Stimulated activated naive CD4-positive, alpha-beta T cell treated with Interleukin-2 at 50 U/mL for 16 hours (primary cell): ENCODE results near the gene MYO15A.

Experiments used
- DNase-seq: peaks from one replicate; lab custom pipeline; 2025; lab: John Stamatoyannopoulos, UW

MYO15A gene

DNA sequence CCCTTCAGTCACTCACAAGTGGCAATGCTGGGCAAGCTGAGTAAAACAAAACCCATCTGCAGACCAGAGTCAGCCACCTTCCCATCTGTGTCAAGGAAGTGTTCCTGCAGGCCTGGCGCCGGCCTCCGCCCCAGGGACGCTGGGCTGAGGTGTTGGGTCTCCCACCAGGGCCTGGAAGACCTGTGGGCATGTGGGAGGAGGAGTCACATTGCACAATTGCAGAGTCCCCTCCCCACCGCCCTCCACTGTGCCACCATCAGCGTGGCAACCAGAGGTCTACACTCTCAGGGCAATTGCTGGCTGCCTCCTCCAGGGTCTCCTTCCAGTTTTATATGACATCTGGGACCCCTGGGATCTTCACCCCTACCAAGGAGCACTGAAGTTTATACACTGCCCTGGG lies 3.0 kb upstream of the MYO15A start:
- no peak for DNase-seq

DNA sequence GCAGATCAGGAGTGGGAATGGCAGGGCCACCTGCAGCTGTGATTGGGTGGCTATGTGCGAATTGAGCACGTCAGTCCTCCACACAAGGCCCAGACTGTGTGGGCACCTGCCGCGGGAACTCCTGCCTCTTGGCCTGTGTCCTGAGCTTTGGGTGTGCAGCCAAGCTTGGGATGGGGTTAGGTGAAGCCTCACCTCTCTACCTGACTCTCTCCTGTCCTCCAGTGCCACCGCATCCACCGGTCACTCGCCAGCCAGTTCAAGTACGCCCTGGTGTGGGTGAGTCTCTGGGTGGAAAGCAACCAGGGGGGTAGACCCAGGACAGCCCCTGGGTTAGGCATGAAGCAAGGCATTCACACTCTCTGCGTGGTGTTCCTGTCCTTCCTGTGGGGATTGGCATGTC lies 2.3 kb upstream of the MYO15A start:
- DNase-seq = no peak

DNA sequence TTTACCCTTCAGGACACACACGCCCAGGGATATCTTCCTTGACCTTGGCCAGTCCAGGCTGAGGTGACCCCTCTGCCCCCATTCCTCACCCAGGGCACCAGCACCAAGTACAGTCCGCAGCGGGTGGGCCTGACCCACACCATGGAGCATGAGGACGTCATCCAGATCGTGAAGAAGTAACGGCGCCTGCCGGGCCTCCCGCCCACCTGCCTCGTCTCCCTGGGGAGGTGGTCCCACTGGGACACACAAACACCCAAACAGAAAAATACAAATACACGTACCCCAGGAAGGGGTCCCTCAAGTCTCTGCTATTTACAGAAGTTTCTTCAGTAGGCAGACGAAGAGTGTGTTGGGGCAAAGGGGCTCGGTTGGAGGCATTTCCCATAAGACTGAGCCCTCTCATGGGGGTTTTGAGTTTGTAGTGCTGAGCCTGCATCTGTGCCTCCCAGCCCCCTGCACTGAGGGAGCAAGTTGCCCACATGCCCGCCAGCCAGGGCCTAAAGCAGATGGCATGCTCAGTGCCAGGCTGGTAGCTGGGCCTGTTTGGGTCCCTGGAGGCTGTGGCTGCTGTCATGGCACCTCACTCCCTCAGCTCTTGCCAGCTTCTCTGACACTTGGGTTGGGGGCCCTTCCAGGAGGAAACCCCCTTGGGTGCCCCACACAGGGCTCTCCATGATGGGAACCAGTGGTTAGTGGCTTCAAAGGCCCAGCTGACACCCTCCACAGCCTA lies 1.3 kb upstream of the MYO15A start:
- DNase-seq = no peak

DNA sequence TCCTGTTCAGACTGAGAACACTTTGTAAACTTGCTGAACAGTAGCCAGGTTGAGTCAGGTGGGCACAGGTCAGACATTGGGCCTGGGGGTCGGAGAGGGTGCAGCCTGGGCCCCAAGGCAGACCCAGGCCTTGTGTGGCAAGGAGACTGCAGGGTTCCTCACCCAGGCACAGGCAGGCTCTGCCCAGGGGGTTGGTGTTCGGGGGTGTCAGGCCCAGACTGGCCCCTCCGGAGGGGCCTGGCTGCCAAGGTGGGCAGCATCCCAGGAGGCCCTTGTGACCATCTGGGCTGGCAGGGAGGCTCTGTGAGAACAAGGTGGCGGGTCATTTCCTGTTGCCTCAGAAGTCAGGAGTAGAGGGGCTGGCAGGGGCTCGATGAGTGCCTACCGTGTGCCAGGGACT lies 585 bp upstream of the MYO15A start:
- DNase-seq = no peak

DNA sequence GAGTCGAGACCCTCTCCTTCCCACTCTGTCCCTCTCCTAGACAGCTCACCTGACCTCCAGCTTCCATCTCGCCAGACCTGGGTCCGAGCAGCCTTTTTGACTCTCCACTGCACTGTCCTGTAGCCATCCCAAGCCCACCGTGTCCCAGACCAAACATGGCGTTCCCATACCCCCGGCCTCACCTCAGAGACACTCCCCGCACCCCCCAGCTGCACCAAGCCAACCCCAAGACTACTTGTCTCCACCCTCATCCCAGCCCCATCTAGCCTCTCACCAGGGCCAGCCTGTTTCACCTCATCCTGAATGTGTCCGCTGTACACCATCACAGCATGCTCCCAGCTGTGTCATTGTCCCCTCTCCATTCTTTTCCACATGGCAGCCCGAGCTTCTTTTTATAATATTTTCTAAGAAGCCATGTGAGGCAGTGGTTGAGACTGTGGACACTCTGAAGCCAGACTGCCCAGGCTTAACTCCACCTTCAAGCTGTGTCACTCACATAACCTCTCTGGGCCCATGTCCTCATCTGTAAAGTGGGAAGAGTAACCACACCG lies 1.5 kb downstream of the MYO15A start:
- no peak for DNase-seq

DNA sequence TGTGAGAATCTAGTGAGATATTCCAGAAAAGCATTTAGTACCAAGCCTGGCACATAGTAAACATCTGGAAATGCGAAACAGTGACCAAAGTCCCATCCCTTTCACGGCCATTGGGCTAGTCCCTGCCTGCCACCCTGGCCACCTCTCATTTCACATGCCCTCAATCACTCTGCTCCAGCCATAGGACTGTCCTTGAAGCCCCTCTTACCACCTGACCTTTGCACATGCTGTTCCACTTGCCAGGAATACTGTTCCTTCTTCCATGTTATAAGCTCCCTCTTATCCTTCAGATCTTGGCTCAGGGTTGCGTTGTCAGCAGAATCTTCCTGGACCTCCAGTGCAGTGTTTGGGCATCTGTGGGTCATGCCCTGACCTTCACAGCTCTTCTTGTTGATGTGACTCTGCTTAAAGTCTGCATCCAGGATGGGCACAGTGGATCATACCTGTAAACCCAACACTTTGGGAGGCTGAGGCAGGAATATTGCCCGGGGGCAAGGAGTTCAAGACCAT lies 2.1 kb downstream of the MYO15A start:
- DNase-seq = no peak

DNA sequence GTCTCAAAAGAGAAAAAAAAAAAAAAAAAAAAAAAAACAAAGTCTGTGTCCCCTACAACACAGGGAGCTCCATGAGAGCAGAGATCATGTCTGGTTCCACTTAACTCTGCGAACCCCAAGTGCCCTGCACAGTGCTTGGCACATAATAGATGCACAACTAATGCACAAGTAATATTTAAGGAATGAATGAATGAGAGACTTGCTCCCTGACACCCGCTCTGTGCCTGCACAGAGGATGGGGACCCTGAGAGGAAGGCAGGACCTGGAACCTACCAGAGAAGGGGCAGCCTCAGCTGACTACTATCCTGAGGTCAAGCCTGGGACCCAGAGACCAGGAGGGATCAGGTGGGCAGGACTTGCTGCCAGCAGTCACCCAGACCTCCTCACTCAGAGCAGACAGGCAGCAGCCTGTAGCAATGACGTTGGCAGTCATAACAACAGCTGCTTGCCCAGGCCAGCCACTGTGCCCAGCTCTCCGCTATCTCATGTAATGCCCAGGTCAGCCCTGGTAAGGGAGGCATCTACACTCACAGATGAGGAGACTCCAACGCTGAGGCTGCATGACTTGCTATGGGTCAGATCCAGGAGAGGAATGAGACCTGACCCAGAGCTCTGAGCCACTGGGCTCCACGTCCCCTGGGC lies 2.9 kb downstream of the MYO15A start:
- DNase-seq = no peak

DNA sequence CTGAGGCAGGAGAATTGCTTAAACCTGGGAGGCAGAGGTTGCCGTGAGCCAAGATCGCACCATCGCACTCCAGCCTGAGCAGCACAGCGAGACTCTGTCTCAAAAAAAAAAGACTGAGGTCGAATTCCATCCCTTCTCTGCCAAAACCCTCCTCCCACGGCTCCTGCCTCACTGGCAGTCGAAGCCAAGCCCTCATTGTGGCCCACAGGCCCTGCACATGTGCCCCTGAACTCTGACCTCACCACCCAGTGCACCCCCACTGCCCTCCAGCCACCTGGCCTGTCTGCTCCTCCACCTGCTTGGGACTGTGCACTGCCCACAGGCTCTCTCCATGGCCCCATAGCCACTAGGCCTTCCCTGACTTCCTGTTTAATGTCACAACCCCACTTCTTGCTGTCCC lies 7.0 kb downstream of the MYO15A start:
- DNase-seq = no peak

DNA sequence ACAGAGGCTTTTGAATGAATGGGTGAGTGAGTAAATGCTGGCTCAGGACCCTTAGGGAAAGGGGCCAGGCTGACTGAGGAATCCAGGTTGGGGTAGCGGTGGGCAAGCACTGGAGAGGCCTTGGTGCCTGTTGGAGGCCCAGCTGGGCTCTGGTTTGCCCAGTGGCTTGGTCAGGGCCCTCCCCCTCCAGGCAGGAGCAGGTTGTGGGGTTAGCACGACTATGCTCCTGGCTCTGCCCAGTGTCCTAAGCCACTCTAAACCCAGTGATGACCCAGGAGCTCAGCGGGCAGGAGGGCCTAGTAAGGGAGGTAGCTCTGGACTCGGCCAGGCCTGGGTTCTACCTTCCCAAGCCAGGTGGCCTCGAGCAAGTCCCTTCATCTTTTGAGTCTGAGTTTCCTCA lies 7.5 kb downstream of the MYO15A start:
- no peak for DNase-seq

DNA sequence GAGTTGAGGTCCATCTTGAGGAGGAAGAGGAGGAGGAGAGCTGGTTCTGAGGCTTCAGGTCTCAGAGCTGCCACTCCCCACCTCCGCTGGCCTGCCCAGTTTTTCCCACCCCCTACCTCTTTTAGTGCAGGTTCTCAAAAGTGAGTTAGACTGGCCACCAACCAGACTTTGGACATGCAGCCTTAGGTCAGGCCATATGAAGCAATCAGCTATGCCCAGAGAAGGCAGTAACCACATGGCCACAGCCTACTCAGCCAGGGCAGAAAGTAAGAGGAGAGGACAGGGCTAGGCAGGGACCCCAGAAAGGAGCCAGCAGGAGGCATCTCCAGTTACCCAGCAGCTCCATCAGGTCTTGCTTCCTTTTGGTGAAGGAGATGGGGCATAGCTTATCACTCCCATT lies 9.0 kb downstream of the MYO15A start:
- DNase-seq = no peak

DNA sequence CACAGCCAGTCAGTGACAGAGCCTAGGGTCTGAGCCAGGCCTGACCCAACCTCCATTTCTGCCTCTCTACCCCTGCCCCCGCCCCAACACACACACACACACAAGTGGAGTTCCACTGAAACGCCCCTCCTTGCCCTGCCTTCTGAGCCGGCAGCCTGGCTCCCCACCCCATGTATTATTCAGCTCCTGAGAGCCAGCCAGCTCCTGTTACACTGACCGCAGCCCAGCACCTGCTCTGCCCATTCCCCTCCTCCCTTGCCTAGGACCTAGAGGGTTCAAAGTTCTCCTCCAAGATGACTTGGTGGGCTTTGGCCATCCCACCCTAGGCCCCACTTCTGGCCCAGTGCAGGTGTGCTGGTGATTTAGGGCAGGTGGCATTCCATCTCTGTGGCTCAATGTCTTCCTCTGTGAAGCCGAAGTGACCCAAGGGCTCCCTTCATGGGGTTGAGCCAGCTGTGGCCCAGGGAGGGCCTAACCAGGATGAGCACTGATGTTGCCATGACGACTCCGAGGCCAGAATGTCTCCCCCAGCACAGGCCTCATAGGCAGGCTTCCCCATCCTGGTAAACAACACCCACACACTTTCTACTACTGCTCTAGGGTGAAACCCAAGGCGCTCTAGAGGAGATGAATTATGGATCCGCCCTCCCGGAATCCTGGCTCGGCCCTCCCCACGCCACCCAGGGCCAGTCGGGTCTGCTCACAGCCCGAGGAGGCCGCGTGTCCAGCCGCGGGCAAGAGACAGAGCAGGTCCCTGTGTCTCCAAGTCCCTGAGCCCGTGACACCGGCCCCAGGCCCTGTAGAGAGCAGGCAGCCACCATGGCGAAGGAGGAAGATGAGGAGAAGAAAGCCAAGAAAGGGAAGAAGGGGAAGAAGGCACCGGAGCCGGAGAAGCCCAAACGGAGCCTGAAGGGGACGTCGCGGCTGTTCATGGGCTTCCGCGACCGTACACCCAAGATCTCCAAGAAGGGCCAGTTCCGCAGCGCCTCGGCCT lies 9.7 kb downstream of the MYO15A start:
- DNase-seq = no peak

DNA sequence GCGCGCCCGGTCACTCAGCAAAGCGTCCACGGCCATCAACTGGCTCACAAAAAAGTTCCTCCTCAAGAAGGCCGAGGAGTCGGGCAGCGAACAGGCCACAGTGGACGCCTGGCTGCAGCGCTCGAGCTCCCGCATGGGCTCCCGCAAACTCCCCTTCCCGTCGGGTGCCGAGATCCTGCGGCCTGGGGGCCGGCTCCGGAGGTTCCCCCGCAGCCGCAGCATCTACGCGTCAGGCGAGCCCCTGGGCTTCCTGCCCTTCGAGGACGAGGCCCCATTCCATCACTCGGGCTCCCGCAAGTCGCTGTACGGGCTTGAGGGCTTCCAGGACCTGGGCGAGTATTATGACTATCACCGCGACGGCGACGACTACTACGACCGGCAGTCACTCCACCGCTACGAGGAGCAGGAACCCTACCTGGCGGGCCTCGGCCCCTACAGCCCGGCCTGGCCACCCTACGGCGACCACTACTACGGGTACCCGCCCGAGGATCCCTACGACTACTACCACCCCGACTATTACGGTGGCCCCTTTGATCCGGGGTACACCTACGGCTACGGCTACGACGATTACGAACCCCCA lies 10.7 kb downstream of the MYO15A start:
- DNase-seq = no peak

DNA sequence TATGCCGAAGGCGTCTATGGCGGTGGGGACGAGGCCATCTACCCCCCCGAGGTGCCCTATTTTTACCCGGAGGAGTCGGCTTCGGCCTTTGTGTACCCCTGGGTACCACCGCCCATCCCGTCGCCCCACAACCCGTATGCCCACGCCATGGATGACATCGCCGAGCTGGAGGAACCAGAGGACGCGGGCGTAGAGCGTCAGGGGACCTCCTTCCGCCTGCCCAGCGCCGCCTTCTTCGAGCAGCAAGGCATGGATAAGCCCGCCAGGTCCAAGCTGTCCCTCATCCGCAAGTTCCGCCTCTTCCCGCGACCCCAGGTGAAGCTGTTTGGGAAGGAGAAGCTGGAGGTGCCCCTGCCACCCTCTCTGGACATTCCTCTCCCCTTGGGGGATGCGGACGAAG lies 11.4 kb downstream of the MYO15A start:
- no peak for DNase-seq

DNA sequence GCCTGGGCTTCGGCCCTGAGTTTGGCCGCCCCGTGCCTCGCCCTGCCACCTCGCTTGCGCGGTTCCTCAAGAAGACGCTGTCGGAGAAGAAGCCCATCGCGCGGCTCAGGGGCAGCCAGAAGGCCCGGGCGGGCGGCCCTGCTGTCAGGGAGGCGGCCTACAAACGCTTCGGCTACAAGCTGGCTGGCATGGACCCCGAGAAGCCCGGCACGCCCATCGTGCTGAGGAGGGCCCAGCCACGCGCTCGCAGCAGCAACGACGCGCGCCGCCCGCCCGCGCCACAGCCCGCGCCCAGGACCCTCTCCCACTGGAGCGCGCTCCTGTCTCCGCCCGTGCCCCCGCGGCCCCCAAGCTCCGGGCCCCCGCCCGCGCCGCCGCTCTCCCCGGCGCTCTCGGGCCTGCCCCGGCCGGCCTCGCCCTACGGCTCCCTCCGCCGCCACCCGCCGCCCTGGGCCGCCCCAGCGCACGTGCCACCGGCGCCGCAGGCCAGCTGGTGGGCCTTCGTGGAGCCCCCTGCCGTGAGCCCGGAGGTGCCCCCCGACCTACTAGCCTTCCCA lies 12.0 kb downstream of the MYO15A start:
- DNase-seq = no peak

DNA sequence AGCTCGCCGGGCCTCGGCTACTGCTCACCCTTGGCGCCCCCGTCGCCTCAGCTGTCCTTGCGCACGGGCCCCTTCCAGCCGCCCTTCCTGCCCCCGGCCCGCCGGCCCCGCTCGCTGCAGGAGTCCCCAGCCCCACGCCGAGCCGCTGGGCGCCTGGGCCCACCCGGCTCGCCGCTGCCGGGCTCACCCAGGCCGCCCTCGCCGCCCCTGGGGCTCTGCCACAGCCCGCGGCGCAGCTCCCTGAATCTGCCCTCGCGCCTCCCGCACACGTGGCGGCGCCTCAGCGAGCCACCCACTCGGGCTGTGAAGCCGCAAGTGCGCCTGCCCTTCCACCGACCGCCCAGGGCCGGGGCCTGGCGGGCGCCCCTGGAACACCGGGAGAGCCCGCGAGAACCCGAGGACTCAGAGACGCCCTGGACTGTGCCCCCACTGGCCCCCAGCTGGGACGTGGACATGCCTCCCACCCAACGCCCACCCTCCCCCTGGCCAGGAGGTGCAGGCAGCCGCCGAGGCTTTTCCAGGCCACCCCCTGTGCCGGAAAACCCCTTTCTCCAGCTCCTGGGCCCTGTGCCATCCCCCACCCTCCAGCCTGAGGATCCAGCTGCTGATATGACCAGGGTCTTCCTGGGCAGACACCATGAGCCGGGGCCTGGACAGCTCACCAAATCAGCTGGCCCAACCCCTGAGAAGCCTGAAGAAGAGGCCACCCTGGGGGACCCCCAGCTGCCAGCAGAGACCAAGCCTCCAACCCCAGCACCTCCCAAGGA lies 12.8 kb downstream of the MYO15A start:
- no peak for DNase-seq

DNA sequence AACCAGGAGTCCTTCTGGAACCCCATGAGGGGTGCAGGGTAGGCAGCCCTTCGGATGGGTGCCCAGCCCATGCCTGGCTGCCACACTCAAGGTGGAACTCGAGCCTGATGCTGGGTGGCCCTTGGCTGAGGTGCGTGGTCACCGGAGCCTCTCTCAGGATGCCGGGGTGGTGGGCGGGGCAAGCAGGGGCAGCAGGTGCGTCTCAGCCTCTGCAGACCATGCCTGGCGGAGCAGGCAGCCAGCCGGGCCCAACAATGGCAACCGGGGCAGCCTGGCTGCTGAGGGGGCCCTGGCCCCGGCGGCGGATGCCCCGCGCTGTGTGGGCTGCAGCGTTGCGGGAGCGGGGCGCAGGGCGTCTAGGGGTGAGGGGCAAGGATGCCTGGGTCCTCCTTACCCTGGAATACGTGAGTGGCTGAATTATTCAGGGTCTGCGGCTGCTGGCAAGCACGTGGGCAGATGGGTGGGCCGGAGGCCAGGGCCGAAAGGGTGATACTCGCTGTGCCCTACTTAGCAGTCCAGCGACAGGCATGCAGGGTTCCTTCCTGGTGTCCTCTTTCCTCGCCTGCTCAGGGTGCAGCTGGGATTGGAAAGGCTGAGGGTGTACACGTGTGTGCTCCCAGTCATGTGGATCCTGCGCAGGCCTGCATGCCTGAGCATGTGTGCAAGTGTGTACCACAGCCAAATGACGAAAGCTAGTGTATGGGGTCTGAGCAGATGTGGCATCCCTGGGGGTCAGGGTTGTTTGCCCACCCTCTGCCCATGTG lies 14.6 kb downstream of the MYO15A start:
- DNase-seq = no peak

DNA sequence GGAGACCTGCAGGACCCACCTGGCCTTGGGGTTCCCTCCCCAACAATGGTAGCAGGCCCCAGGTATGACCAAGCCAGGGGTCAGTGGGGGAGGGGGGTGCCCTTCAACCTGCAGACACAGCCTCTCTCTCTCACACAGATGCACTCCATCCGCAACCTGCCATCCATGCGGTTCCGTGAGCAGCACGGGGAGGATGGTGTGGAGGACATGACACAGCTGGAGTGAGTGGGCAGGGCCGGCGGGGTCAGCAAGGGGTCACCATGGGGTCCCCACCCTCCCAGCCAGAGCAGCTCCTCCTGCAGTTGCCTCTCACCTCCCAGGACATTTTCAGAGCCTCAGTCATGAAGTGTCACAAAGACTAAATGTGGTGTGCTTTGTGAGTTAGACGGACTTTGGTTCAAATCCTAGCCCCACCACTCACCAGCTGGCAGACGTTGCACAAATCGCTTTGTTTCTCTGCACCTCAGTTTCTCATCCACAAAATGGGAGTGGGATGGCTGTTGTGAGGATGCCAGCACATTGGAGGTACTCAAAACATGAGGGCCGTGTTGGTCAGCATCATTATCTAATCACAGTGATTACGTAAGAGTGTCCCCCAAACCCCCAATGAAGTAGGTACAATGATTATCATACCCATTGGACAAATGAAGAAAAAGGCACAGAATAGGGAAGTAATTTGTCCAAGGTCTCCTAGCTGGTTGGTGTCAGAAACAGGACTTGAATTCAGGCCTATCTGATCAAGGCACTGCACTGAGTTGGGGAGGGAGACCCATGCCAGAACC lies 16.0 kb downstream of the MYO15A start:
- DNase-seq = no peak

DNA sequence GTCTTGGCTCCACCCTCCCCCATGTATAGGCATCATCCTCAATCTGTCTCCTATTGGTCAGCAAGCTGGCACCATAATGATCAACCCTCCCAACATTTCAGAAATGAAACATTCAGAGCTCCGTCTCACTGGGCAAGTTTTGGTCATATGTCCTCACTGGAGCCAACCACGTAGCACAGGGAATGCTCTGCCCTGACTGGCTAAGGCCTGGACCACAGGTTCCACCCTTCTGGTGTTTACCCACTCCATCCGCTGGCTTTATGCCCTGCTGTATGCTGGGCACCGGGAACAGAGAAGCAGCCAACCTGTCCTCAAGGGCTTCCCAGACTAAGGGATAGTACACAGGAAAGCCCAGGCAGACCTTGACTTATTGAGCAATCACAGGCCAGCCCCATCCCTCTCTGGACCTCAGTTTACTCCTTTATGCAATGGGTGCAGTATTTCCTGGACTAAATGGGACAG lies 20.5 kb downstream of the MYO15A start:
- no peak for DNase-seq

DNA sequence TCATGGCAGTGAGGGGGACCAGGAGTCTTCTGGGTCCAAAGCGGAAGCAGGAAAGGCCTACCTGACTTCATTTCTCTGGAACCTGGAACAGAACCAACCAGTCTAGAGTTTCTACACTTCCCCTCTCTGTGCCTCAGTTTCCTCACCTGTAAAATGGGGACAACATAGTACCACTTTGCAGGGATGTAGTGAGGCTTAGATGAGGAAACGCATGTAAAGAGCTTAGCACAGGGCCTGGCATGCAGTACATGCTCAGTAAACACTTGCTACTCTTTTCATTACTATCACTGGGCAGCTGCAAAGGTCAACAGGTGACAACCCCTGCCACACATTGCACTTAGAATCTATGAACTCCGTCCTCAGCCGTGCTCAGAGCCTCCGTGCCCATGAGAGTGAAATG lies 24.2 kb downstream of the MYO15A start:
- DNase-seq = no peak
